CD14-positive monocyte (primary cell): Measurements from ENCODE around the gene FBXW7. TPM values are rescaled to one million over a fixed set of nuclear protein-coding genes. Genes with fewer than 3 reads are reported as not detected.

Experiments
- DNase-seq, 3 donors: peaks; one replicate each; pipeline ENCODE4 v3.0.0-alpha.2; 2011 to 2022
- H2AFZ ChIP-seq: 2 replicates; pipeline ENCODE4 v1.6.0; 2012; ENCODE audit warnings: mild to moderate bottlenecking, low read depth, low read length, inconsistent platforms; ENCODE audit not compliant: insufficient read depth, poor library complexity, severe bottlenecking
- H3K27ac ChIP-seq, 2 donors: 1 replicate in 1 of 2; 2 replicates in 1 of 2; pipeline ENCODE4 v1.5.1; 2012 to 2013; ENCODE audit warnings: low read length in 2 of 2, control low read depth in 1 of 2, inconsistent platforms in 1 of 2, low read depth in 1 of 2, mild to moderate bottlenecking in 1 of 2
- H3K27me3 ChIP-seq, 2 donors: one replicate each; pipeline versions ENCODE4 v1.6.0 to v1.6.1; 2011 to 2013; ENCODE audit warnings: low read length in 2 of 2; ENCODE audit not compliant: control insufficient read depth in 2 of 2, insufficient read depth in 2 of 2
- H3K36me3 ChIP-seq, 2 donors: replicated peaks in 1 of 2; 1 replicate in 1 of 2; 2 replicates in 1 of 2; pipeline versions ENCODE4 v1.5.1 to v1.6.1; 2012 to 2013; ENCODE audit warnings: low read length in 2 of 2, control low read depth in 1 of 2, inconsistent platforms in 1 of 2, mild to moderate bottlenecking in 1 of 2; ENCODE audit not compliant: insufficient read depth in 2 of 2, control insufficient read depth in 1 of 2
- H3K4me1 ChIP-seq, 2 donors: 1 replicate in 1 of 2; 2 replicates in 1 of 2; pipeline versions ENCODE4 v1.5.1 to v1.6.1; 2012 to 2013; ENCODE audit warnings: low read length in 2 of 2, control low read depth in 1 of 2, inconsistent platforms in 1 of 2, mild to moderate bottlenecking in 1 of 2, moderate library complexity in 1 of 2; ENCODE audit not compliant: insufficient read depth in 2 of 2, control insufficient read depth in 1 of 2
- H3K4me2 ChIP-seq: replicated peaks from 2 replicates; pipeline ENCODE3; 2012; ENCODE audit warnings: low read length, moderate library complexity, mild to moderate bottlenecking; ENCODE audit not compliant: poor library complexity, severe bottlenecking; ENCODE audit errors: extremely low read depth
- H3K4me3 ChIP-seq, 3 experiments: fragments of 200-600 bp in 1 of 3; sonication (generic) in 1 of 3; replicated peaks in 1 of 3; 1 replicate in 2 of 3; 2 replicates in 1 of 3; pipeline ENCODE4 v1.5.1; 2011 to 2013; ENCODE audit warnings: low read length in 3 of 3, mild to moderate bottlenecking in 3 of 3, control low read depth in 2 of 3, low read depth in 2 of 3, inconsistent platforms in 1 of 3, moderate library complexity in 1 of 3
- H3K79me2 ChIP-seq: 2 replicates; pipeline ENCODE4 v1.6.0; 2012; ENCODE audit warnings: mild to moderate bottlenecking, control low read depth, inconsistent platforms, low read length, moderate library complexity; ENCODE audit not compliant: insufficient read depth
- H3K9ac ChIP-seq: 2 replicates; pipeline ENCODE4 v1.6.0; 2017; ENCODE audit warnings: low read length, mild to moderate bottlenecking; ENCODE audit not compliant: insufficient read depth, poor library complexity, severe bottlenecking
- H3K9me3 ChIP-seq, 2 donors: replicated peaks in 1 of 2; 1 replicate in 1 of 2; 2 replicates in 1 of 2; pipeline versions ENCODE4 v1.5.1 to v1.6.1; 2012 to 2013; ENCODE audit warnings: low read length in 2 of 2, control low read depth in 1 of 2; ENCODE audit not compliant: control insufficient read depth in 1 of 2, insufficient read depth in 1 of 2
- H4K20me1 ChIP-seq: 2 replicates; pipeline ENCODE4 v1.6.0; 2012; ENCODE audit warnings: mild to moderate bottlenecking, low read length, control low read depth, moderate library complexity; ENCODE audit not compliant: insufficient read depth
- H3K27ac Mint-ChIP-seq, 7 donors: one replicate each; pipeline ENCODE4 v1.8.0; 2020; ENCODE audit warnings: mild to moderate bottlenecking in 7 of 7, mixed read lengths in 7 of 7, moderate library complexity in 6 of 7, inconsistent platforms in 2 of 7
- H3K27me3 Mint-ChIP-seq, 3 donors: one replicate each; pipeline ENCODE4 v1.8.0; 2021 to 2022; ENCODE audit warnings: low read depth in 3 of 3, mild to moderate bottlenecking in 3 of 3, mixed read lengths in 3 of 3, moderate library complexity in 3 of 3, inconsistent platforms in 1 of 3
- H3K36me3 Mint-ChIP-seq, 2 donors: one replicate each; pipeline ENCODE4 v1.8.0; 2020; ENCODE audit warnings: mixed read lengths in 2 of 2, inconsistent platforms in 1 of 2, mild to moderate bottlenecking in 1 of 2
- H3K4me1 Mint-ChIP-seq: one replicate; pipeline ENCODE4 v1.8.0; 2020; ENCODE audit warnings: mild to moderate bottlenecking, mixed read lengths
- H3K4me3 Mint-ChIP-seq, 2 donors: one replicate each; pipeline ENCODE4 v1.8.0; 2020; ENCODE audit warnings: mild to moderate bottlenecking in 2 of 2, mixed read lengths in 2 of 2, moderate library complexity in 1 of 2
- H3K9me3 Mint-ChIP-seq, 7 donors: one replicate each; pipeline ENCODE4 v1.8.0; 2020 to 2022; ENCODE audit warnings: mixed read lengths in 7 of 7, mild to moderate bottlenecking in 6 of 7, moderate library complexity in 6 of 7, inconsistent platforms in 2 of 7
- WGBS: methylation state at CpG from one replicate; pipeline ENCODE4 v1.1.5; 2013; ENCODE audit warnings: missing lambda C conversion rate; ENCODE audit not compliant: insufficient coverage; 5-methylcytosine and 5-hydroxymethylcytosine counted together
- intact Hi-C, 2 donors: fragments of 100-400 bp; cut with micrococcal nuclease; formaldehyde crosslinking; loops; one replicate each; pipeline versions ENCODE4 v1.15.0 to v1.15.1; 2023
- polyA plus RNA-seq, 3 donors: library from polyadenylated mRNA; depleted of rRNA in 1 of 3; unstranded in 2 of 3; stranded (reverse) in 1 of 3; fragments of 300-500 nt in 2 of 3; fragments of >200 nt in 1 of 3; fragmentation: Illumina TruSeq in 2 of 3; gene quantifications; 1 replicate in 2 of 3; 2 replicates in 1 of 3; pipeline ENCODE4 v1.2.3, GENCODE V29; 2012 to 2021
- TF ChIP-seq, protein P1 (sequence below): fragments of 200-600 bp; IDR thresholded peaks from one replicate; pipeline ENCODE4 v1.8.0; 2022; ENCODE audit warnings: antibody characterized with exemption, mild to moderate bottlenecking

Gene FBXW7
- polyA plus RNA-seq, 3 donors: 25.1 to 44.9 (median 35.6) TPM

DNA sequence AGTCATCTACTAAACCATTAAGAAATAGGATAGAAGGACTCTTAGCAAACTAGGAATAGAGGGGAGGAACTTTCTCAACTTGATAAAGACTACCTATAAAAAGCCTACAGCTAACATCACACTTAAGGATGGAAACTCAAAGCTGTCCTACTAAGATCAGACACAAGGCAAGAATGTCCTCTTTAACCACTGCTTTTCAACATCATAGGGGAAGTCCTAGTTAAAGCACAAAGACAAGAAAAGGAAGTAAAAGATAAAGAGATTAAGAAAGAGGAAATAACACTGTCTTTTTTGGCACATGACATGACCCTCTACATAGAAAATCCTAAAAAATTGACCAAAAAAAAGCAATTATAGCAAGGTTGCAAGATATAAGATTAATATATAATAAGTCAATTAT lies 136.6 kb downstream of the FBXW7 start:
- Histone ChIP-seq H3K4me3 (peak overlapping the region in 1 of 3 experiments; percentile 14), H3K4me1 (peaks cover 19 to 27% of the 10 kb centered on the region in 2 donors), H3K27me3 (no peaks in the 10 kb centered on the region), H3K4me2 (no peak overlapping the region), H2AFZ (no peak overlapping the region), H3K27ac (peak overlapping the region in 1 of 2 donors; percentile 54), H4K20me1 (peaks cover 79% of the 10 kb centered on the region), H3K9me3 (no peaks in the 10 kb centered on the region), H3K9ac (no peak overlapping the region), H3K79me2 (peaks cover 45% of the 10 kb centered on the region), H3K36me3 (peaks cover 0 to 22% of the 10 kb centered on the region in 2 donors)
- Mint-ChIP-seq H3K4me1 (peaks cover 38% of the 10 kb centered on the region), H3K36me3 (peaks cover 27 to 29% of the 10 kb centered on the region in 2 donors), H3K9me3 (no peaks in the 10 kb centered on the region), H3K27ac (peak overlapping the region in 5 of 7 donors; percentile 10 to 59 (median 40)), H3K4me3 (no peak overlapping the region), H3K27me3 (no peaks in the 10 kb centered on the region)
- peak; percentile 53 to 78 (median 66) for DNase-seq
- intact Hi-C loops: no loop called here
- TF ChIP-seq, protein P1, sequence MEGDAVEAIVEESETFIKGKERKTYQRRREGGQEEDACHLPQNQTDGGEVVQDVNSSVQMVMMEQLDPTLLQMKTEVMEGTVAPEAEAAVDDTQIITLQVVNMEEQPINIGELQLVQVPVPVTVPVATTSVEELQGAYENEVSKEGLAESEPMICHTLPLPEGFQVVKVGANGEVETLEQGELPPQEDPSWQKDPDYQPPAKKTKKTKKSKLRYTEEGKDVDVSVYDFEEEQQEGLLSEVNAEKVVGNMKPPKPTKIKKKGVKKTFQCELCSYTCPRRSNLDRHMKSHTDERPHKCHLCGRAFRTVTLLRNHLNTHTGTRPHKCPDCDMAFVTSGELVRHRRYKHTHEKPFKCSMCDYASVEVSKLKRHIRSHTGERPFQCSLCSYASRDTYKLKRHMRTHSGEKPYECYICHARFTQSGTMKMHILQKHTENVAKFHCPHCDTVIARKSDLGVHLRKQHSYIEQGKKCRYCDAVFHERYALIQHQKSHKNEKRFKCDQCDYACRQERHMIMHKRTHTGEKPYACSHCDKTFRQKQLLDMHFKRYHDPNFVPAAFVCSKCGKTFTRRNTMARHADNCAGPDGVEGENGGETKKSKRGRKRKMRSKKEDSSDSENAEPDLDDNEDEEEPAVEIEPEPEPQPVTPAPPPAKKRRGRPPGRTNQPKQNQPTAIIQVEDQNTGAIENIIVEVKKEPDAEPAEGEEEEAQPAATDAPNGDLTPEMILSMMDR: no peak

GRCh38 chr4:152398060-152398459 lies 137.8 kb downstream of the FBXW7 start:
- Histone ChIP-seq H2AFZ (no peak overlapping the region), H3K79me2 (peaks cover 37% of the 10 kb centered on the region), H3K9ac (no peak overlapping the region), H3K4me3 (no peak overlapping the region), H3K27ac (no peak overlapping the region), H3K9me3 (no peaks in the 10 kb centered on the region), H3K27me3 (no peaks in the 10 kb centered on the region), H3K4me2 (no peak overlapping the region), H3K36me3 (peaks cover 0 to 12% of the 10 kb centered on the region in 2 donors), H3K4me1 (peaks cover 19 to 27% of the 10 kb centered on the region in 2 donors), H4K20me1 (peaks cover 81% of the 10 kb centered on the region)
- Mint-ChIP-seq H3K9me3 (no peaks in the 10 kb centered on the region), H3K4me1 (peaks cover 39% of the 10 kb centered on the region), H3K36me3 (peaks cover 24% of the 10 kb centered on the region in 2 donors), H3K27ac (no peak overlapping the region), H3K27me3 (no peaks in the 10 kb centered on the region), H3K4me3 (no peak overlapping the region)
- WGBS: no CpG with 5 or more reads among the region's 1 CpG
- intact Hi-C loops: no loop called here
- TF ChIP-seq, protein P1: peak; percentile 50
- no peak for DNase-seq
